Left ventricle myocardium inferior (tissue), 1 donor: ENCODE data around the gene NT5DC1. TPM values are rescaled to one million over a fixed set of nuclear protein-coding genes. Genes with fewer than 3 reads are reported as not detected.

Experiments used
- DNase-seq: peaks from one replicate; pipeline ENCODE4 v3.0.0-alpha.2; 2020
- H3K27ac ChIP-seq: fragments of 200-600 bp; replicated peaks from 2 replicates; pipeline ENCODE4 v1.8.0; 2021
- H3K27me3 ChIP-seq: fragments of 200-600 bp; 2 replicates; pipeline ENCODE4 v1.8.0; 2021; ENCODE audit warnings: low read depth
- H3K36me3 ChIP-seq: fragments of 200-600 bp; 2 replicates; pipeline ENCODE4 v1.8.0; 2021
- H3K4me1 ChIP-seq: fragments of 200-600 bp; 2 replicates; pipeline ENCODE4 v1.8.0; 2021
- H3K4me3 ChIP-seq: fragments of 200-600 bp; 2 replicates; pipeline ENCODE4 v1.8.0; 2021; ENCODE audit warnings: mild to moderate bottlenecking, moderate library complexity
- H3K9me3 ChIP-seq: fragments of 200-600 bp; replicated peaks from 2 replicates; pipeline ENCODE4 v1.8.0; 2021
- CTCF ChIP-seq: fragments of 200-600 bp; IDR thresholded peaks from 2 replicates; pipeline ENCODE4 v1.8.0; 2021; ENCODE audit warnings: antibody characterized with exemption, mild to moderate bottlenecking, borderline replicate concordance
- intact Hi-C: fragments of 100-400 bp; cut with micrococcal nuclease; formaldehyde crosslinking; loops from one replicate; pipeline ENCODE4 v1.11.0; 2022
- total RNA-seq: library from RNA; stranded (reverse); fragmentation: NEBNext Ultra II Directional; extraction: Animal tissue kit (Norgen Biotek cat#: 25700); gene quantifications from one replicate; pipeline ENCODE4 v1.2.1, GENCODE V29; 2021
- donor health status: DM: no; HTN: yes; CAD: no; lungs with severe emphysema.

The NT5DC1 gene
- total RNA-seq, 1 donor from 2014 or later, result 64.3 TPM

- peak overlapping the region; percentile 73 for H3K4me3 ChIP-seq
- peaks cover 61% of the 10 kb centered on the region for H3K4me1 ChIP-seq
Measured at GRCh38 chr6:116101302-116101718, 657 bp downstream of the NT5DC1 start.

GRCh38 chr6:116101790-116102189 lies 1.1 kb downstream of the NT5DC1 start:
- H3K4me3 ChIP-seq, result peak overlapping the region; percentile 73
- H3K9me3 ChIP-seq, result no peaks in the 10 kb centered on the region
- peaks cover 66% of the 10 kb centered on the region for H3K4me1 ChIP-seq
- H3K36me3 ChIP-seq, result no peaks in the 10 kb centered on the region
- H3K27ac ChIP-seq, result peak overlapping the region; percentile 95
- no peaks in the 10 kb centered on the region for H3K27me3 ChIP-seq
- intact Hi-C loops, result no loop called here
- no peak for TF ChIP-seq CTCF
- DNase-seq, result no peak

More at GRCh38 chr6:116101302-116101718, 657 bp downstream of the NT5DC1 start:
- DNase-seq, result peak; percentile 83
- TF ChIP-seq CTCF, result no peak
- intact Hi-C loops, result no loop called here
- H3K36me3 ChIP-seq, result peaks cover 4% of the 10 kb centered on the region
- peaks cover 4% of the 10 kb centered on the region for H3K9me3 ChIP-seq
- H3K27ac ChIP-seq, result peak overlapping the region; percentile 95
- H3K27me3 ChIP-seq, result no peaks in the 10 kb centered on the region

- H3K4me1 ChIP-seq, result peaks cover 71% of the 10 kb centered on the region
- H3K4me3 ChIP-seq, result peak overlapping the region; percentile 12
- DNase-seq, result no peak
- no peaks in the 10 kb centered on the region for H3K27me3 ChIP-seq
- TF ChIP-seq CTCF, result no peak
- no peaks in the 10 kb centered on the region for H3K9me3 ChIP-seq
- H3K27ac ChIP-seq, result no peak overlapping the region
- intact Hi-C loops, result no loop called here
- H3K36me3 ChIP-seq, result peaks cover 5% of the 10 kb centered on the region
Measured at GRCh38 chr6:116102873-116103272, 2.2 kb downstream of the NT5DC1 start.

GRCh38 chr6:116104636-116105035 lies 4.0 kb downstream of the NT5DC1 start:
- peaks cover 75% of the 10 kb centered on the region for H3K4me1 ChIP-seq

GRCh38 chr6:116105247-116105646 lies 4.6 kb downstream of the NT5DC1 start:
- Histone ChIP-seq H3K36me3 (peaks cover 24% of the 10 kb centered on the region), H3K27me3 (no peaks in the 10 kb centered on the region), H3K4me3 (peak overlapping the region; percentile 2), H3K9me3 (no peaks in the 10 kb centered on the region), H3K27ac (no peak overlapping the region), H3K4me1 (peaks cover 68% of the 10 kb centered on the region)
- TF ChIP-seq CTCF, result no peak
- DNase-seq, result no peak
- intact Hi-C loops, result no loop called here

More at GRCh38 chr6:116104636-116105035, 4.0 kb downstream of the NT5DC1 start:
- peaks cover 19% of the 10 kb centered on the region for H3K36me3 ChIP-seq
- H3K9me3 ChIP-seq, result no peaks in the 10 kb centered on the region
- no peak overlapping the region for H3K27ac ChIP-seq
- no peak for TF ChIP-seq CTCF
- intact Hi-C loops, result no loop called here
- peak overlapping the region; percentile 2 for H3K4me3 ChIP-seq
- no peak for DNase-seq
- no peaks in the 10 kb centered on the region for H3K27me3 ChIP-seq
